NCI-H146 treated with DMSO at 0.1 percent for 48 hours (cell line): Measurements from ENCODE around the gene DHRS1.
"Not testable (repeated sequence)": the region's sequence is repeated elsewhere in the genome, so short reads cannot be mapped to it uniquely, and the experiment has no call there.

Experiments used
- DNase-seq: peaks from one replicate; lab custom pipeline; 2025; ENCODE audit not compliant: unreplicated experiment; lab: John Stamatoyannopoulos, UW

DHRS1 gene

DNA sequence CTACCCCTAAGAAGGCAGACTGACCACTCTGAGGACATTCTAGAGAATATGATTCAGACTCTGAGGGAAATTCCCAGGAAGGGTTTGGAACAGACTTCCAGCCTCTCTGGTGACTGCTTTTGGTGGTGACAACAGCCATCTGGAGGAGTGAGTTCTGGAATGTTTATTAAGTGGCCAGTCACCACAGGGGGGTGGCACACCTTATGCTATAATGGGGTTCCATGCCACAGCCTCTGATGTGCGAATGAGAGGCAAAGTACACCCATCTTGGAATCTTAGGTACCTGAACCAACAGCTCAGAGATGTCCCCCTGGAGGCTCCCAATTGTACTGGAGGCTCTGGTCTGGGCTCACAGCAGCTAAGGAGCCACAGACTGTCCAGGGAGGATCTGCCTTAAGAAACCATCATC, 47.7 kb downstream of the DHRS1 start:
- DNase-seq = no peak

DNA sequence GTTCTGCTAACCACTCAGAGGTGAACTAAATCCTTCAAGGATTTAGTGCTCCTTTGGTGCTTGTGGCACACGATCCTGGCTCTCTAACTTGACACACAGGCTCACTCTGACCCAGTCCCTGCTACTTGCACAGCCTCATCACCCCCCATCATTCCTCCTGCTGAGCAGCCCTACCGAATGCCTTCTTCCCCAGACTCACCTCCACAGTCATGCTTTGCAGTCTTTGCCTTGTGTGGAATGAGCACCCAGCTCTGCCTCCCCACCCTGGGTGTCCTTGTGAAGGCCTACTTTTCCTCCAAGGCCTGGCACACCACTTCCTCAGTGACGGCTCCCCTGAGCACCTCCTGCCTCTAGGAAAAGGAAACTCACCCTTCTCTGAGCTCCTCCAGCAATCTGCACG, 49.2 kb downstream of the DHRS1 start:
- DNase-seq = no peak

GRCh38 chr14:24249230-24250021, 50.2 kb downstream of the DHRS1 start:
- DNase-seq = no peak

DNA sequence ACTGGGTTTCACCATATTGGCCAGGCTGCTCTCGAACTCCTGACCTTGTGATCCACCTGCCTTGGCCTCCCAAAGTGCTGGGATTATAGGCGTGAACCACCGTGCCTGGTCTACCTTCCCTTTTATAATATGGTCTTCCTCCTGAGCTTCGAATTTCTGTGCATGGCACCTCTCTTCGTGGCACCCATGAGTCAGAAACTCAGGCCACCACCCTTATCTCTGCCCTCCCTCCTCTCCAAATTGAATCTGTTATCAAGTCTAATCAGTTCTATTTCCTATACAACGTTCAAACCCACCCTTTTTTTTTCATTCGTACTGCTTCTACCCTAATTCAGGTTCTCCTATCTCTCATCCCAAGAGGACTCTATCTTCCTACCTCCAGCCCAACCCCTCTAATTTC, 52.2 kb downstream of the DHRS1 start:
- DNase-seq = no peak

DNA sequence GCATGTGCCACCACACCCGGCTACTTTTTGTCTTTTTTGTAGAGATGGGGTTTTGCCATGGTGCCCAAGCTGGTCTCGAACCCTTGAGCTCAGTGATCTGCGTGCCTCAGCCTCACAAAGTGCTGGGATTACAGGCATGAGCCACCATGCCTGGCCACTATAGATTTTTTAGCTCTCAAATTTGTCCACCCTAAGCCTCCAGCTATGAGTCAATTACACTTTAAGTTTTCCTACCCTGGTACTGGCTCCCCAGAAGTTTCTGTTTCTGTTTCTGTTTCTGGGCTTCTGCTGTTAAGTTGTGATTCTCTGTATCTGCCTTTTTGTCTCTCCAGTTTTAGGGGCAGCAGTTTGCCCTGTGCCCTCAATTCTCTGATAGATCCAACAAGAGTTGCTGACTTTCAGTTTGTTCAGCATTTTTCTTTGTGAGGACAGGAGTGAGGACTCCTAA, 52.8 kb downstream of the DHRS1 start:
- no peak for DNase-seq

DNA sequence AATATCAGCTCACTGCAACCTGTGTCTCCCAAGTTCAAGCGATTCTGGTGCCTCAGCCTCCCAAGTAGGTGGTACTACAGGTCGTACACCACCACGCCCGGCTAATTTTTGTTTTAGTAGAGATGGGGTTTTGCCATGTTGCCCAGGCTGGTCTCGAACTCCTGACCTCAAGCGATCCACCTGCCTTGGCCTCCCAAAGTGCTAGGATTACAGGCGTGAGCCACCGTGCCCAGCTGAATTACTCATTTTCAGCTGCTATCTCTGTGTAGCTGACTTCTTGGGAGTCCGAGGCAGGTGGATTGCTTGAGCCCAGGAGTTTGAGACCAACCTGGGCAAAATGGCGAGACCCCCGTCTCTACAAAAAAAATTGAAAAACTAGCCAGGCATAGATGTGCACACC, 54.2 kb downstream of the DHRS1 start:
- not testable (repeated sequence) for DNase-seq

DNA sequence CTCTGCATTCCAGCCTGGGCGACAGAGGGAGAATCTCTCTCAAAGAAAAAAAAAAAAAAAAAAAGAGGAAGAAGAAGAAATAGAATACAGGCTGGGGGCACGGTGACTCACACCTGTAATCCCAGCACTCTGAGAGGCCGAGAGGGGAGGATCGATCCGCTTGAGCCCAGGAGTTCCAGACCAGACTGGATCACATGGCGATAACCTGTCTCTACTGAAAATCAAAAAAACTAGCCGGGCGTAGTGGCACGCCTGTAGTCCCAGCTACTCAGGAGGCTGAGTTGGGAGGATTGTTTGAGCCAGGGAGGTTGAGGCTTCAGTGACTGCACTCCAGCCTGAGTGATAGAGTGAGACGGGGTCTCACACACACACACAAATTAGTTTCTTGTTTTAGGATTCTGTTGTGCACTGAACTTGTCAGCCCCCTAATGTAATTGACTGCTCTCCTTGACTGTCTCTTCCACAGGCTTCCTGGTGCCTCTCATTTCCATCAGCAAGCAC, 56.2 kb downstream of the DHRS1 start:
- DNase-seq = peak; percentile 19

DNA sequence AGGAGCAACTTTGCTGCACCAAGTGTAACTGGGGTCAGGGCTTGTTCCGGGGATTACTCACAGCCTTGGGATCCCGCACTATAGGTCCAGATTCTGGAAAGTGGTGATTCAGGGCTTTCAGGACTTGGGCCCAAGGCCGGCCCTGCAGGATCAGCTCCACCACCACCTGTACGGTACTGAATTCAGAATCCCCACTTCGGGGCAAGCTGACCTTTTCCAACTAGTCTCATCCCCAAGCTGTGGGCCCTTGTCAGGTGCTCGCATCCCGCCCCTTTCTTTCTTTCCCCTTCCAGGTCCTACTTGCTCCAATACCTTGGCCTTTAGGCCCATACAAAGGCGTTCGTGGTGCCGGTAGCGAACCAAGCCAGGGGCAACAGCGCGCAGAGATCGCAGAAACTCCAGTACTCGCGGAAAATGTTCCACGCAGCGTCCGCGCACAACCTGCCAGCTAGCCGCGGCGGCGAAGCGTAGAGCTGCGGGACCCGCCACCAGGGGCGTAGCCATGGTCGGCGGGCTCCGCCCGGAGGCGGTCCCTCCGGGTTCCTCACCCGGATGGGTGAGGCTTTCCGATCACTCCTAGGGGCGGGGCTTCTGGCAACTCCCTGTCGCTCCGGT, 57.6 kb downstream of the DHRS1 start:
- DNase-seq = no peak
